HG03521 (cell line): ENCODE measurements around the gene ZMAT5.

Experiments
- ATAC-seq: cut with Tn5 transposase; IDR thresholded peaks from one replicate; pipeline ENCODE4 v1.9.1; 2021; ENCODE audit warnings: mild to moderate bottlenecking, moderate library complexity; ENCODE audit not compliant: unreplicated experiment

ZMAT5 gene, protein sequence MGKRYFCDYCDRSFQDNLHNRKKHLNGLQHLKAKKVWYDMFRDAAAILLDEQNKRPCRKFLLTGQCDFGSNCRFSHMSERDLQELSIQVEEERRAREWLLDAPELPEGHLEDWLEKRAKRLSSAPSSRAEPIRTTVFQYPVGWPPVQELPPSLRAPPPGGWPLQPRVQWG

DNA sequence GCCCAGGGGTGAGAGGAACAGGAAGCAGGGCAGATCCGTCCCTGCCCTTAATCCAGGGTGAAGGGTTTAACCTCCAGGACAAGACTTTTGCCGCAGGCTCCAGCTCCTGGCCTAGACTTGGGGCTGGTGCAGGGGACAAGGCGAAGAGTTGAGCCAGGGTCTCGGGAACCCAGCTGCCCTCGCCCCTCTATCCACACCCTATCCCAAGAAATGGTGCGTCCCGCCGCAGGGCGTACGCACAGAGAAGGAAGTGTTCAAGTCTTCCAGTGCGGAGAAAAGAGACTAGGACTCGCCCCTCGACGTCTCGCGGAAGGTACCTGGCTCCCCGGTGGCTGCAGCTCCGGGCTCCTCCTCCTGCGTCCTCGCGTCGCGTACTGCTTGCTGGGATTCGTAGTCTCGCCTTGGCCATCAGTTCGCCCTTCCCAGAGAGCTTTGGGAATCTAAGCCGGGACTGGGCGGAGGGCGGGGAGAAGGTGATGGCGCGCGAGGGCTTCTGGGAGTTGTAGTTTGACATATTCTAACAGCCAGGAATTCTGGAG, at the start of gene ZMAT5:
TSS of gene ZMAT5 (minus strand) at position 376 of the 539 bp plus-strand sequence. CDS start 18,463 bp downstream, outside the sequence.
- peak; percentile 91 for ATAC-seq

DNA sequence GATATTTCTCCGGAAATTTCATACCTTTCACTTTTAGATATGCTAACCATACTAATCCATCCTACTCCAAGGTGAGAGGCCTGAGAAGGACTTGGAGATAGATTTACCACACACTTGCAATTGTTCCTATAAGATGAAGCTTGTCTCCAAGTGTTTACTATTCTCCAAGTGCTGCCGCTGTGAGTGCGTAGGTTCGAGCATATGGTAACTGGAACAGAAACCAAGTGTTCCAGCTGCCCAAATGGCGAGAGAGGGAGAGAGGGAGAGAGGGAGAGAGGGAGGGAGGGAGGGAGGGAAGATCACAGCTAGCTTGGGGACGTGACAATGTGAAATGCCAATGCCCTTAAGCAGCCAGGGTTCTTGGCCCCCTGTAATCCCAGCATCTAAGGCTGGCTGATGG, 49.7 kb upstream of the ZMAT5 start:
- no peak for ATAC-seq

DNA sequence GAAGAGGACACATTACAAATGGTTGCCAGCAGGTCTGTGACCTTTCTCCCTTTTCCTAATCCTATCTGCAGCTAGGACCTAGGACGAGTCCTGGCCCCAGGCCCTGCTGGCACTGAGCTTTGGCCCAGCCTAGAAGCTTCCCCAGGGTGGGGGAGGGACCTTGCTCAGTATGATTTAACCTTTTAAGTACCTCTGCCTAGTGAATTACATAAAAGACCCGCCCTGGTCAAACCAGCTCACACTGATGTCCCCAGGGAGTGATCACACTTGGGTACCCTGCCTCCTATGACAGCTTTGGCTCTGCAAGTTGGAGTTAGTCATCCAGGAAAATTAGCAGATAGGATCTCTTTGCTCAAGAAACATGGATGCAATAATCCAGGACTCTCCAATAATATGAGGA, 49.3 kb upstream of the ZMAT5 start:
- ATAC-seq: no peak

DNA sequence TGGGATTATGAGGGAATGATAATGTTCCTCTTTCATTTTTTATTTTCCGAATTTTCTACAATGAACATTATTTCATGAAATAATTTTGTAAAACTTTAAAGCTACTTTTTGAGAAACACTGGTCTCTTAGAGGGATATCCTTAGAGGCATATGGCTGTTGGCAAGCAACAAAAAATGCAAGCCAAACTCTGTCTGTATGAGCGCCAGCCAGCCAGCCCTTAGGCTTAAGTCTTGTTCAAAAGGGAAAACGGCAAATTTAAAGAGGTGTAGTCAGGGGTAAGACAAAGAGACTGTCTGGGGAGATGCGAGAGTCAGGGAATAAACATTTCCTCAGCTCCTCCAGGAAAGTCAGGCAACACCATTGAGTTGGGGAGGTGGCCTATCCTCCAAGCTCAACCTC, 48.8 kb upstream of the ZMAT5 start:
- no peak for ATAC-seq

DNA sequence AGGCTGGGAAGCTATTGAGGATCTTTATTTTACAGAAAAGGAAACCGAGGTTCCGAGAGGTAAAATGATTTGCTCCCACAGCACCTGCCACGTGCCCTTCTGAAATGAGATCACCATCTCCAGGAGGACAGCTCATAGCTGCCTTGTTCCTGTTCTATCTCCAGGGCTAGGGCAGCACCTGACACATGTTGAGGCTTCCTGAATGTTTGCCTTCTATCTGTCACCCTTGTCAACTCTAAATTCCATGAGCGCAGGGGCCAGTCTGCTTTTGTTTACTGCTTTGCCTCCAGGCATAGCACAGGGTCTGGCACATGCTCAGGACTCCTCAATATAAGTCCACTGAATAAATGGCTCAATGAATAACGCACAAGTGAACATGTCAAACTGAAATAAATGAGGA, 47.2 kb upstream of the ZMAT5 start:
- no peak for ATAC-seq

DNA sequence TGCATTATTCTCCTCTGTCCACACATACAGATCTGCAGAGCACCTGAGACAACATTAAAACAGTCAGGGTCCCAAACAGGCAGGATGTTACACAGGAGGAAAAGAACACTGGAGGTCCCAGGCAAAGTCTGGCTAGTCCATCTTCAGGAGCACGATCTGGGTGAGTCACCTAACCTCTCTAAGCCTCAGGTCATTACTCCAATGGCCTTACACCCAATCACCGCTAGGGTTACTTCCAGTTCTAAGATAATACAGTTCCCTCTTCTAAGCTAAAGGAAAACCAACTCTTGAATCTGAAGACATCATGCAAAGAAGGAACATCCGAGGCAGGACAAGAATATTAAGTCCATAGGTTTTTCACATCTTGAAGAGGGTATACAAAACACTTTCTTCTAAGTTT, 46.8 kb upstream of the ZMAT5 start:
- ATAC-seq: no peak

DNA sequence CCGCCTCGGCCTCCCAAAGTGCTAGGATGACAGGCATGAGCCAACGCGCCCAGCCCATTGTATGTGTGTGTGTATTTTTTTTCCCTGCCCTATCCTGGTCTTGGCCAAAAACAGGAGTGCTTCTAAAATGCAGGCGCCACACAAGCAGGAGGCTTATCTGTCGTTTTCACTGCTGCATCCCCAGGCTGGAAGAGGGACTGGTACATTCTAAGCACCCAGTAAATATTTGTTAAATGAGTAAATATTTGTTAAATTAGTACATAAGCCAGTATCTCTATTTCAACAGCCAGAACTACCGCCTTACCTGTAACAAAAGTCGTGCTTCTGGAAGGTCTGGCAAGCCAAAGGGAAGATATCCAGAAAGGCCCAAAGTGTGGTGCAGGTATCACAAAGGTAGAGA, 46.3 kb upstream of the ZMAT5 start:
- ATAC-seq: no peak

DNA sequence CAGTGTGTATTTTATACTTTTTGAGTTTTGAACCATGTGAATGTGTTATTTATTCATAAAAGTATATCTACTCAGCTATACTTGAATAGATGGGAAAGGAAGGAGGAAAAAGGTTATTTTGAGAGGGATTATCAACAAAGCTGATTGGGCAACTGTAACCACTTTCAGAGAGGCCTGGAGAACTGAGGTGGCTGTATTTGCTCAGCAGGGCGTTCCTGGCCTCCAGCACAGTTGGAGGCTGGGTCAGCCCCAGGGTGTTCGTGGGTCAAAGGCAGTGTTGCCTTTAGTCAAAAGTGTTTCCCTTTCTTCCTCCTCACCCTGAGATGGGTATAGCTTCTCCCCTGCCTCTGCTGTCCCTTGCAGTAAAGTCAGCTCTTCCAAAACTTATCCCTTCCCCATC, 44.6 kb upstream of the ZMAT5 start:
- no peak for ATAC-seq

DNA sequence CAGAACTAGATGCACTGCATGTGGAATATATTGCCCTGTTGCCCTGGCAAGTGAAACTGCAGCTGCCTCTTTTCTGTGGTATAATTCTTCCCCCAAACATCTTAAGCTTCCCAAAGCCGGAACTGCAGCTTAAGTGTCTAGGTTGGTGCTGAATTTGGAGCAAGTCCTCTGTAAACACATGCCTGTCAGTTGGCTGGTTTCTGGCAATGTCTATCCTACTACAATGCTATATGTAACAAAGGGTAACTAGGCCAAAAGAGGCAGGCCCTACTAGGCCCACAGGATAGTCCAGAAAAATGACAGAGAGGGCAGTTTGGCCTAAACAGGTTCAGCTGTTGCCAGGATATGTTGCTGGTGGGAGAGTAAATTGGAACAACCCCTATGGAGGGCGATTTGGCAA, 43.4 kb upstream of the ZMAT5 start:
- ATAC-seq: no peak

DNA sequence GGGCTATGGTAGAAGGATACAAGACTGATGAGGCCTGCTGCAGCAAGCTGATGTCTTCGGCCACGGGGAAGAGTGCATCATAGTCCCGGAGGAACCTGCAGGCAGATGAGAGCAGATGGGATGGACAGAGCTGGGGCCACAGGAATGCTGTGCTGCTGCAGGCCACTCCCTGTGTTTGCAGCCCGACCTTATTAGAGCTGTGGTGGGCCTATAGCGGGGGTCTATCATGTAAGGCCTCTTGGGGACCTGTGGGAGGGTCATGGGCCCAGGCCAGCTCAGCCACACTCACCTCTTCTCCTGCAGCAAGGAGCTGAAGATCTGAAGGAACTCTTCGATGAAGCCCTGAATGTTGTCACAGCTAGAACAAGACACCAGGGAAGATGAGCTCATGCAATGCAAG, 39.4 kb upstream of the ZMAT5 start:
- ATAC-seq: no peak

DNA sequence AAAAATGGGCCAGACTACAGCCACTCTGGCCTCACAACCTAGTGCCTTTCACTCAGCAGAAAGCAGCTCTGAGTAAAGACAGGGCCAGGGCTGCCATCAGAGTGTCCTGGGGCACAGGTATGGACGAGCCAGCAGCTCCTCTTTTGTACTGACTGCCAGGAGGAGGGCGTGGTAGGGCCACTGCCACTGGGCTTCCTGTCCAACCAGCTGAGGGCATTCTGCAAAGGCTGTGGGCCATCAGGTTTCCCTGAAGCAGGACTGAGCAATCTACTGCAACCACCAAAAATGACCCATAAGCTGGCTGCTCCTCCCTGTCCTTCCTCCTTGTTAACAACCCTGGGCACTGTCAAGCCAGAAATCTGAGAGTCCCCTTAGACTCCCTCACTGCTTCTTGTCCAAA, 38.2 kb upstream of the ZMAT5 start:
- no peak for ATAC-seq

DNA sequence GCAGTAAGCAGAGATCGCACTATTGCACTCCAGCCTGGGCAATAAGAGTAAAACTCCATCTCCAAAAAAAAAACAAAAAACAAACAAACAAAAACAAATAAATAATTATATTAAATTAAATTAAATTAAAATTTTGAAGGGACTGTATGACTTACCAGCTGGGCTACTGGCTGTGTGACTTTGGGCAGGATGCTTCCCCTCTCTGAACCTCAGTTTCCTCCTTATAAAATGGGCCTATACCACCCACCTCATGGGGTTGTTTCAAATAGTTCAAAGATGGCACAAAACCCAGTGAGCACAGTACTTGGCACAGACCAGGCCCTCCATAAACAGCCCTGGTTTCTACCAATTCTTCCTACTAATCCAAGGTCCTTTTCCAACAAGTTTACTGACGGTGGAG, 36.4 kb upstream of the ZMAT5 start:
- ATAC-seq: no peak

DNA sequence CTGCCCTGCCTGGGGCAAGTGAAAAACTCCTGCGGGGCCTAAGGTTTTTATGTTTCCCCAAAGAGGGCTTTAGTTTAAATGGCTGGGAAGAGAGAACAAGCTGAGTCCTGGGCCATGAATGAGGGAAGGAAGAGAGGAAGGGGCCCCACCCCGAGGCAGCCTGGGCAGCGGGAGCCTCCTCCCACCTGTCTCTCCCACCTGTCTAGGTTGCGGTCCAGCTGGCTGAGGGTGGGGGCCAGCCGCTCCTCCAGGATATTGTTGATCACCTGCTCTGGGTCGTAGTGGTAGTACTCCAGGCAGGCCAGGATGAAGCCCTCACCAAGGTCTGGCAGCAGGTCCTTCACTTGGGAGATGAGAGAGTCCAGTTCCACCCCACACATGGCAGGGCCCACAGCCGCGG, 35.0 kb upstream of the ZMAT5 start:
- no peak for ATAC-seq

DNA sequence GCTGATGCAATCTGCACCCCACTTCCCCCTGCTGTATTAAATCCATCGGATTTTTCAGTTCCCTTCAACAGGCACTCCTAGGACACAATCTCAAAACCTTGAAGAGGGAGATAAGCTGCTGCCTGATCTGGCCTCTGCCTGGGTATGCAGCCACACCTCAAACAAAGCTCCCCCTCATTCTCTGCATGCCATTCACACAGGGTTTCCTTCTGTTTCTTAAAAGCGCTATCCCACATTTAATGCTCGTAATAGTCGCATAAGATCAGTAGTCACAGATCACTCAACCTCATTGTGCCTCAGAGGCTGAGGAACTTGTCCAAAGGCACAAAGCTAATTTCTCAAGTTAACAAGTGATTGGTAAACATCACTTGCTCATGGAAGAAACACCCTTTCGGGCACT, 34.3 kb upstream of the ZMAT5 start:
- ATAC-seq: no peak

DNA sequence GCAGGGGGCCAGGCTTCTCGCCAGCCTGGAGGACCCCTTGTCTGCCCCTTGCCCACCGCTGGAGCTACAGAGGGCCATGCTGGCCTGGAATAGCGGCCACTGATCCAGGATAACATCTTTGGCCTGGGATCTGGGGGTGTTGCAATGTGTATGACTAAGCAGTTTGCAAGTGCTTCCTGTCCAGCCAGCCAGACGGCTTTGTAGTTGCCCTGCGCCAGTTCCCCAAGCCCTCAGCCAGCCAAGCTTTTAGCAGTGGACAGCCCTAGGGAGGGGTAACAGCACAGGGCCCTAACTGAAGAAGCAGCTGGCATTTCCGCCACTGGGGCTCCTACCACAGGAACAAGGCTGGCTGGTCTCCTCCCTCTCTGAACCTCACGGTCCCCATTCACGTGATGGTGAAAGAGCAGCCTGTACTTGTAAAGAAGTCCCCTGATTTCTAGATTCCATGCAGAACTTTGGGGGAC, 32.4 kb upstream of the ZMAT5 start:
- ATAC-seq: no peak

DNA sequence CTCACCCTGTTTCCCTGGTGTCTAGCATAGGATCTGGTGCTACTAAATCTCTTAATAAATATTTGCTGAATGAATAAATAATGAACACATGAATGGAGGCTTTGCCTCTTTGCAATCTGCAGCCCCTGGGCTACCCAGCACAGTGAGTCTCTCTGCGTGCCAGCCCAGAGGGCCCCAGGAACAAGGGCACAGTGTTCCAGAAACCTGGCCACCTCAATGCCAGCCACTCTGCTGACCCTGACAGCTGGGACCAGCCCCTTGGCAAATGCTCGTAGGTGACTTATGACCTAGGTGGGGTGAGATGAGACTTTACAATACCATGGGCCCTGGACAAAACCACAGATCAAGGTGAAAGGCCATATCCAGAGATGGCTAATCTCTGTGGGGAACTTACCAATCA, 32.0 kb upstream of the ZMAT5 start:
- no peak for ATAC-seq

DNA sequence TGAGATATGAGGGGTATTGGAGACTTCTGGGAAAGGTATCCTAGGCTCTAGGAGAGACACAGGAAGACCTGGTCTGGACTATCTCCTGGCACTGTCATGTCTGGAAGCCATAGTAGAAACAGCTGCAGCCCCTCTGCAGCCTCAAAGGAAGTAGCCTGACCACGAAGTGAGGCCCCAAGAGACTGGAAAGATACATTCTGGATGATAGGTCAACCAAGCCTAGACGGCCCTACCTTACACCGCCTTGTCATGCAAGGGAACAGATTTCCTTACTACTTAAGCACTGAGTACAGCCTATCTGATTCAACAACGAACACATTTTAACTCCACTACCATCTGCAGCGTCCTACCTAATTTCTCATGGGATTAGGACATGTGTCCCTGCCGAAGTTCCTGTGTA, 31.5 kb upstream of the ZMAT5 start:
- ATAC-seq: no peak

DNA sequence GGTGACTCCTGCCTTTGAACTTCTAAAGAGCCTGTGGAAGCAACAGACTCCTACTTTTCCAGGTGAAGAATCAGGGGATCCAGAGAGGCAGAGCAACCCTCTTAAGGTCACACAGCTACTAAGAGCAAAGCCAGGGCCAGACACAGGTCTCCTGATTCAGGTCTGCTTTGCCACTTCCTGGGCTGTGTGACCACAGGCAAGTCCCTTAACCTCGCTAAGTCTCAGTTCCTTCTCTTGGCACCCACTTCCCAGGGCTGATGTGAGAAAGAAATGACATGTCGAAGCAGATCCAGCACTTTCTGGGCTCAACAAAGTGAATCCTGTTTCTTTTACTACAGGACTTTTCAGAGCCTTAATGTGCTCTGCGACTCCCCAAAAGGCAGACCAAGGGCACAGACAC, 30.5 kb upstream of the ZMAT5 start:
- no peak for ATAC-seq

DNA sequence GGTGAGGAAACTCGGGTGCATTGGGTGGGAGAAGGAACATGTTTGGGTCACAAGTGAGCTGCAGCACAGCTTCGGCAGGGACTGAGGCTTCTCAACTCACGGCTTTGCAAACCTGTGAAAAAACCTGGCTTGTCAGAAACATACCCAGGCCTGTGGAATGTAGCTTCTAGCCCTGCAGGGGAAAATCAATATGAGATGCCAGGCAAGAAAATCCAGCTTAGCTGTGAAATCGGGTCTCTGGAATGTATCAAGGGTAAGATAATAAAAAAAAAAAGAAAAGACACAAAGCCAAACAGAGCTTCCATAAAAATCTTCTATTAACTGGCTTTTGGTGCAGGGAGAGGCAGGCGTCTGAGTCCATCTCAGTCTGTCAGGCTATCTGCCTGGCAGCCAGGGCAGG, 28.9 kb upstream of the ZMAT5 start:
- ATAC-seq: no peak

DNA sequence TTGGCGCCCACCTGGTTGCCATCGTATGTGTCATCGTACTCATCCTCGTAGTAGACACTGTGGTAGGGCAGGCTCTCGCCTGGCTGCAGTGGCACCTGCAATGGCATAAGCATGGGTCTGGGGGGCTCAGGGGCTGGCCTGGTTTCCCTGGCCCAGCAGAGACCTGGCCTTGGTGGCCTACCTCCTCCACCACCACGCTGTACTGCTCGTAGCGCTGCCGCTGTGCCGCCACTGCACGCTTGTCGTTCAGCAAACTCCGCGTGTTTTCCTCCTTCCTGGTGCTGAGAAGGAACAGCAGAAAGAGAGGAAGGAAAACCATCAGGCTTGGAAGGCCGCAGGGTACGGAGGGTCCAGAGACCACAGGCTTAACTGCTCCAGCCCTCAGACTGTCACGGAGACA, 26.6 kb upstream of the ZMAT5 start:
- no peak for ATAC-seq

DNA sequence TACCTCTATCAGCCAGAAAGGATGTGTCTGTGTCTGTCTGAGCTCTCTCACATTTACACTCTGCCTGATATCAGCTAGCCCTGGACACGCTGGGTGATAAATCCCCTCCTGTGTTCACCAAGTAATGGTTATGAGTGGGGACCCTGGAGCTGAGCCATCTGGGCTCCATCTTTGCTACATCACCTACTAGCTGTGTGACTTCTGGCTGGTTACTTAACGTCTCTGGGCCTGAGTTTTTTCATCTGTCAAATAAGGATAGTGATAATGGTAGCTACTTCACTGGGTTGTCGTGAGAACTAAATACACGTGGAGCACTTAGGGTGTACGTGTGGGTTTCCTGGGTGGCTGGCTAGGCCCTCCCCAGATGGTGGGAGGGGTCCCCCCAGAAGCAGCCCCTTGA, 23.3 kb upstream of the ZMAT5 start:
- ATAC-seq: no peak

DNA sequence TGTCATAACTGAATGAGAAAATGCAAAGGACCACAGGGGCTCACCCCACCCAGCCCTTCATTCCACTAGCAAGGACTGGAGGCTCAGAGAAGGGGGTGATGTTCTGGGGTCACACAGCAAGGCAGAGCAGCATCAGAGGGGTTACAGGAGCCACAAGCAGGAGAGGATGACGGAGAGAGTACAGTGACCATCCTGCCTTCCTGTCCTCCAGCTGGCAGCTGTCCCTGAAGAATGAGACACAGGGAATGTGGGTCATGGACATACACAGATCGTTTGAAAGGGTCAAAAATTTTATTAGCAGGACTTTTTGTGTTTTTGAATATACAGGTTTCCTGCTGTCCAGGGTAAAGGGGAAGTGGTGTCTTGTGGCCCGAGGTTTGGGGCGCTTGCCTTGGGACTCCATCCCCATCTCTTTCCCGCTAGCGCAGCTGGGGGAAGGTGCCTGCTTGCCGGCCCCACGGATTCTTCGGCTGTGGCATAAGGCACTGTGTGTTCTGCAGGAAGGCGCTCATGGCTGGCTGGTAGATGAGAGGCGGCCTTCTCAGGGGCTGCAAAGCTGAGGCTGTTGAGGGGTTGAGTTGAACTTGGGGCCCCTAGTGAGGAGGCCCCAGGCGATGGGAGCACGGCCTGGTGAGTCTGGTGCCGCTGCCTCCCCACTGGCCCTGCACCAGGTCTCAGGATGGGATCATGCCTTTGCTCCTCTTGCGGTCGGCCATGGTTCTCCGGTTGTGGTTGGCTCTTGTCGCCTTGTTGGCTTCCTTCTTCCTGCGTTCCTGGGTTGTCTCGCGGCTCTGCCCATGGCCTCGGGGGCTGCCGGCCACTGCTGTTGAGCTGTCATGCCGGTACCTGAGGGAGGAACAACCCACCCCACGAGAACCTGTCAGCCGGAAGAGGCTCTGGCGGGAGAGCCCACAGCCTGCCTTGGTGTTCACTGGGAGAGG, 21.8 kb upstream of the ZMAT5 start:
- ATAC-seq: no peak
